HG02623 (cell line): Measurements from ENCODE around the gene MAD1L1.

Experiments
- ATAC-seq: cut with Tn5 transposase; IDR thresholded peaks from one replicate; pipeline ENCODE4 v1.9.1; 2021; ENCODE audit warnings: moderate library complexity; ENCODE audit not compliant: unreplicated experiment

The MAD1L1 gene

GRCh38 chr7:2242541-2243429, 10.0 kb upstream of the MAD1L1 start:
- no peak for ATAC-seq

GRCh38 chr7:2241580-2242540, 9.1 kb upstream of the MAD1L1 start, which contains the start of the genes MRM2 and NUDT1:
MRM2 (minus strand) TSS chr7:2242205; CDS start chr7:2242169, 36 bp downstream.
NUDT1 (plus strand) TSS chr7:2242226; CDS start chr7:2244575, 2,349 bp downstream.
- peak; percentile 68 for ATAC-seq

DNA sequence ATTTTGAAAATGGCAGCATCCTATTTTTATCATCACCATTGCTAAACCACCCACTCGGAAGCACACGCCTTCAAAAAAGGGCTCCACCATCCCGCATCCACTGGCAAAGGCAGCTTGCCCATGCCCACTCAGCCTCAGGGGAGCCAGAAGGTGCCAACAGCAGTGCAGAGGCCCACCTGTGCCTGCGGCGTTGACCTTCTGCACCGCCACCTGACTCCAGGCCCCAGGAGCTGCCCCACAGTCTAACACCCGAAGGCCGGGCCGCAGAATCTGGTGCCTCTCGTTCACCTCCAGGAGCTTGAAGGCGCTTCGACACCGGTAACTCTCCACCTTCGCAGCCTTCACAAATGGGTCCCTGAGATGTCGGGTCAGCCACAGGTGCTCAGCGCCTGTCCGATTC, 6.5 kb upstream of the MAD1L1 start:
- no peak for ATAC-seq

- peak; percentile 65 for ATAC-seq
Measured at GRCh38 chr7:2237109-2237602, 4.4 kb upstream of the MAD1L1 start.

DNA sequence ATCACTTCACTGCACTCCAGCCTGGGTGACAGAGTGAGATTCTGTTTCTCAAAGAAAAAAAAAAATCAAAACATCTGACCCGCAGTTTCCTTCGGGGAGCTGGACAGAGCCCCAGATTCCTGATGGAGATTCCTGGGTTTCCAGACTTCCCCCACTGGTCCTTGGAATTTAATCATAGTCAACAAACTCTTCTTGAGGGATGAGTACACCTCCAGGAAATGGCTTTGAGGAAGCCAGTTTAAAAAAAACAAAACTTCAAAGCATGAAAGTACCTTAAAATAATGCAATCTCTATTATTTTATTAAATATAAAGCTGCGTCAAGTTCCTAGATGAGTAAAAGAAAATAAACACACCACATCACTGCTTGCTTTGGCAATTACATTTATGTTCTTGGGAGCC, 1.2 kb upstream of the MAD1L1 start:
- ATAC-seq: no peak

DNA sequence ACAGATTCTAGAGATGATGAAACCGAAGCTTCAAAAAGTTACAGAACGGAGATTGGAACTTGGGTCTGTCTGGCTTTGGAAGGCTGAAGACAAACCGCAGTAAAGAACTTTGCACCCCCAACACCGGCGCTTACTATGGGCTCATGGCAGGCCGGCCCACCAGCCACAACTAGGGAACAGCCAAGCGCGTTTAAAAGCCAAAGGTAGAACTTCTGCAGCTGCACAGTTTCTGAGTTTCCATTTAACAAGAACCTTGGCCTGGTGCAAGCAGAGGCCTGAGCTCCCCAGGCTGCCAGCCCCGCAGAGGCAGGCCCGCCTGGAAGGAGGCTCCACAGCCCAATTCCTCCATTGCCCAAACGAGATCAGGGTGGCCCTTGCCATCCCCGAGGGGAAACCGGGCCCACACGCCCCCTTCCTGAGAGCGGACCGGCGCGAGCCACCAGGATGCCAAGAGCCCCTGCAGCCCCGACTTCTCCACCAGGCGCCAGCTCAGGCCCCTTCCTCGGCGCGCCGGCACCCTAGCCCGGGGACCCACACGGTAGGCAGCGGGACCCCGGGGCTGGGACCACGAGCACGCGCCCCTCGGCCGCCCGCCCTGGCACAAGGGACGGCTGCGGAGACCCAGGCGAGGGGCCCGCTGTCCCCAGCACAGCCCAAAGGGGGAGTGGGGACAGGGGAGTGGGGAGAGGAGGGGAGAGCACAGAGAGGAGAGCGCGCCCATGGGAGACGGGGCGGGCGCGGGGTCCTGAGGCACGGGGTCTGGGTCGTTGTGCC, 566 bp downstream of the MAD1L1 start:
- ATAC-seq: peak; percentile 27

GRCh38 chr7:2230882-2231281, 1.9 kb downstream of the MAD1L1 start:
- no peak for ATAC-seq

GRCh38 chr7:2230226-2230625, 2.5 kb downstream of the MAD1L1 start:
- no peak for ATAC-seq

DNA sequence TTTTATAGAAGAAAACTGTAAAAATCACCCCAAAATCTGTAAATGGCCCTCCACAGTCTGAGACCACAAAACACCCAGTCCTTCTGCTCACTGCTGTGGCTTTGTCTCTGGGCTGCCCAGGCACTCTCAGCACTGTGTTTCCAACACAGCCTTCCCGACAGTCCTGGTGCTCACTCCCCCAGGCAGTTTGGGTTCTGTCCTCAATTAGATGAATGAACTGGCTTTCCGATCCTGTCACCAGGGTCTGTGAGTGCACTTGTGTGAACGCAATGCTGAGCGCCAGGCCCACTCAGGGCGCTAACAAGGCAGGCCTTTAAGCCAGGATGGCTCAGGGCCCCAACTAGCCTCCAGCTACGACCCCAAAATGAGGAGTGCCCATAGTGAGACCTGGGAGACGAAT, 3.3 kb downstream of the MAD1L1 start:
- no peak for ATAC-seq

GRCh38 chr7:2228921-2229320, 3.8 kb downstream of the MAD1L1 start:
- ATAC-seq: no peak

DNA sequence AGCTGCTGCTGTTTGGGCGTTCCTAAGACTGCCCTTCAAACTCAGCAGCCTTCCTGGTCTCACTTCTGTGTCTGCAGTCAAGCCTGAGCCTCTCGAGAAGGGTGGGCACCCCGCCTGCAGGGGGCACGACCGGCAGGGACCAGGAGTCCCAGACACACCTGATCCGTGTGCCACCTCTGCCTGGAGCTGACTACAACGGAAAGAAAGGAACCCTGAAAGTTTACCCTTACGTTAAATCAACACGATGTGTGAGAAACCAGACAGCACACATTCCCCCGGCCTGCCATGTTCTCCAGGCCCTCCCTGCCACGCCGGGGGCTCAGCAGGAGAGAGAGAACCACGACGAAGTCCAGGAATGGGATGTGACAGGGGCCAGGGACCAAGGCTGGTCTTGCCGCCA, 5.0 kb downstream of the MAD1L1 start:
- ATAC-seq: no peak

DNA sequence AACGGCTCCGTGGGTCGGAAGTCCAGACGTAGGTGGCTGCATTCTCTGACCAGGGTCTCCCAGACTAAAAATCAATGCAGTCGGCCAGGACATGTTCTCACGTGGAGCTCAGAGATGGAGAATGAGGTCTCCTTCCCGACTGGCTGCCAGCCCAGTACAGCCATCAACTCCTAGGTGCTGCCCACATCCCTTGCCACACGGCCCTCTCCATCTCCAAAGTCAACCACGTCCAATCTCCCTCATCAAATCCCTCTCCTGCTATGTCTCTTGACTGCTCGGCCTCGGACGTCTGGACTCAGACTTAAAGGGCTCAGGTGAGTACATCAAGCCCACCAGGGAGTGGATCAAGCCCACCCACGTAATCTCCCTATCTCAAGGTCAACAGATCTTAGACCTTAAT, 6.9 kb downstream of the MAD1L1 start:
- ATAC-seq: no peak

- no peak for ATAC-seq
Measured at GRCh38 chr7:2225336-2225735, 7.4 kb downstream of the MAD1L1 start.

DNA sequence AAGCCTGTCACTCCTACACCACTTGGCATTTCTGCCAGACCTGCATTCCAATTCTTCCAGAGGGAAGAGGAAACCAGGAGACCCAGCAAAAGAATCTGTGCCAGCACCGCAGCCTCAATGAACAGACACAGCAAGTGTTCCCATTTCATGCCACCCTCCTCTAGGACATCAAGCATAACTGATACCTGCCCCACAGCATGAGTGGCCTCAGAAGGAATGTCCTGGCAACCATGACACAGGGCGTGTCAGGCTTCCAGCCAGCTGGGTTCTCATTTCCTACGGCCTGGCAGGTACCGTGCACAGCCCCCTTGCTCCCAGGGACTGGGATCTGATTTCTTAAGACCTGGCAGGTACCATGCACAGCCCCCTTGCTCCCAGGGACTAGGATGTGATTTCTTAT, 7.8 kb downstream of the MAD1L1 start:
- ATAC-seq: no peak

GRCh38 chr7:2224491-2224928, 8.2 kb downstream of the MAD1L1 start:
- ATAC-seq: no peak

DNA sequence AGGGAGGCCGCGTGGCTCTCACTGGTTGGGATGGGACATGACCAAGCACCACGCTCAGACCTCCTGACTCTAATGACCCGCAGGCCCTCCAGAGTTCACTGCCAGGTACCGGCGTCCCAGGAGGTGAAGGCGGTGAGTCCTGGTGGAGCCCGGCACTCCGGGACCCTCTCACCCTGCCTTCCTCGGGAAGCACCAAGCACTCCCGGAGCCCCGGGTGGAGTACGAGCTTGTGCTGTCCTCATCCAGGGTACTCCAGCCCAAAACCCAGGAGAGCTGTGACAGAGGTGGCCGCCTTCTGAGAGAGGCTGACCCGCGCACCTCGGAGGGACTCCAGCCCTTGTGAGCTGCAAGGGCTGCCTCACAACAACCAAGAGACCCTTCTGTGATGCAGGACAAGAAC, 9.4 kb downstream of the MAD1L1 start:
- no peak for ATAC-seq

- ATAC-seq: no peak
Measured at GRCh38 chr7:2222516-2222915, 10.2 kb downstream of the MAD1L1 start.

GRCh38 chr7:2220954-2221353, 11.8 kb downstream of the MAD1L1 start:
- ATAC-seq: no peak

- ATAC-seq: no peak
Measured at GRCh38 chr7:2220506-2220905, 12.2 kb downstream of the MAD1L1 start.

DNA sequence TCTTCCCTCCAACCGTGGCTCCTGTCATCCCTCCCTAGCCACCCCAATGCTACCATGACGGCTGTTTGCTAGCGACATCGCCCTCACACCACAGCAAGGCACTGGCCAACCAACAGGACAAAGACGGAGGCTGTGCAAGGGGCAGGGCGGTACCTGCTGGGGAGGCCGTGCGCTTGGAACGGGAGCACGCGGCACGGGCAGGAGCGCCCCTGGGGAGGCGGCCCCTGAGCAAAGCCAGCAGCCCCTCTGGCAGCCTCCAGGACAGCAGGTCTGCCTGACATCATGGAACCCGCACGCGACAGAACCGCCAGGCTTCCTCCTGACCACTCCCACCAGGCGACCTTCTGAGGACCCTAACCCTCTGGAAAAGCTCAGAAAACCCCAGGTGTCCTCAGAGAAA, 12.7 kb downstream of the MAD1L1 start:
- ATAC-seq: no peak

GRCh38 chr7:2219606-2220005, 13.1 kb downstream of the MAD1L1 start:
- no peak for ATAC-seq
